Left lobe of liver (tissue), 2 donors: ENCODE measurements around the gene DDA1. TPM values are rescaled to one million over a fixed set of nuclear protein-coding genes. Genes with fewer than 3 reads are reported as not detected.

ENCODE experiments used
- ATAC-seq: fragments of 200-7000 bp; cut with Tn5 transposase; one replicate; pipeline ENCODE4 v1.9.1; 2020; ENCODE audit warnings: mild to moderate bottlenecking, moderate library complexity
- DNase-seq: peaks from one replicate; pipeline ENCODE4 v3.0.0-alpha.2; 2020; ENCODE audit warnings: low spot score
- total RNA-seq: library from RNA; stranded (reverse); gene quantifications from one replicate; pipeline ENCODE4 v1.2.1, GENCODE V29; 2021
- donor health status: DM: no; HTN: no; CAD: no; lungs with moderate emphysema.
- donor health status: DM: no; HTN: yes; CAD: no.

The DDA1 gene
- total RNA-seq, 1 donor from 2014 or later, result 10.9 TPM

DNA sequence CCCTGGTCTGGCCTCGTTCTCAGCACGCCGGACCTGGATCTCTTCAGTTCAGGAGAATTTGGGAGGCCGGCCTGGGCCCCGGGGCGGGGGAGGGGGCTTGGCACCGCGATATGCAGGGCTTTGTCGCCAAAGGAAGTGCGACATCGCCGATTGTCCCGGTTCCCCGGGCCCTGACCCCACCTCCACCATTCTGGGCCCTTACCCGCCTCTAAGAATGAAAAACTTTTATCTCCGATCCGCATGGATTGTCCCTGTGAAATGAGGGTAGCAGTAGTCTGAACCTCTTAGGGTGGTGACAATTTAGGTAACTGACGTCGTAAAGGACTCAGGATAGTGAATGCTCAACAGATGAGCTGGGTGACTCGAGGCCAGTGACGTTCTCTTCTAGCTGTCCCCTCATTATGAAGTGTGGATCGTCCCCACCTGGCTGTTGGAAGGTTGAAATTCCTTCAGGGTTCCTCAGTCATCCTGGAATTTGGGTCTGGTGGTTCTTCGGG, 650 bp downstream of the DDA1 start:
- ATAC-seq, result no peak
- no peak for DNase-seq

DNA sequence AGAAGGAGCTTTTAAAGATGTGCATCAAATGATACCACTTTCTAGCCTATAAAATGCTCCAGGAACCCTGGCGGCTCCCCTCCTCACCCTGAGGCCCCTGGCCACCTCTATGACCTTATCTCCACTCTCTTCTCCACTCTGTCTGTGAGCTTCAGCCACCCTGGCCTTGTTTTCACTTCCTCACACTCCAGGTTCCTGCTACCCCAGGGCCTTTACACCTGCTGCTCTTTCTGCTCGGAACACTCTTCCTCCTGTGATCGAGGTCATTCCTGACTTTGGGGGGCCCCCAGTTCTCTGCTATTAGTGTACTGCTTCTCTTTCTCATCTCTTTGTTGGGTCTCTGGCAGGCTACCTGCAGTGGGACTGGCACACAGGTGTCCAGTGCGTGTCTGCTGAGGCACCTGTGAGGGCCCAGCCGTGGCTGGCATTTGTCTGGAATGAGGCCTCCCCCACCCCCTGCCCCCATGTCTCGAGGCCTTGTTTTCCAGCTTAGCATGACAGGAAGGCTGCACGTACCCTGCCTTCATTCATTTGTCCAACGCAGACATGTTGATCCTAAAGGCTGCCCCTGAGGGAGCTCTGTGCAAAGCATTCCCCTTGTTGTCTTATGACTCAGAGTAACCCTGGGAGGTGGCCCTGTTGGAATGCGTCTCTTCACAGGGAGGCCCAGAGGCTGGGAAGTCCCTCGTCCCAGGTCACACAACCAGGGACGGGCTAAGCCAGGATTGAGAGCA, 2.3 kb downstream of the DDA1 start:
- ATAC-seq (no peak), DNase-seq (no peak)

DNA sequence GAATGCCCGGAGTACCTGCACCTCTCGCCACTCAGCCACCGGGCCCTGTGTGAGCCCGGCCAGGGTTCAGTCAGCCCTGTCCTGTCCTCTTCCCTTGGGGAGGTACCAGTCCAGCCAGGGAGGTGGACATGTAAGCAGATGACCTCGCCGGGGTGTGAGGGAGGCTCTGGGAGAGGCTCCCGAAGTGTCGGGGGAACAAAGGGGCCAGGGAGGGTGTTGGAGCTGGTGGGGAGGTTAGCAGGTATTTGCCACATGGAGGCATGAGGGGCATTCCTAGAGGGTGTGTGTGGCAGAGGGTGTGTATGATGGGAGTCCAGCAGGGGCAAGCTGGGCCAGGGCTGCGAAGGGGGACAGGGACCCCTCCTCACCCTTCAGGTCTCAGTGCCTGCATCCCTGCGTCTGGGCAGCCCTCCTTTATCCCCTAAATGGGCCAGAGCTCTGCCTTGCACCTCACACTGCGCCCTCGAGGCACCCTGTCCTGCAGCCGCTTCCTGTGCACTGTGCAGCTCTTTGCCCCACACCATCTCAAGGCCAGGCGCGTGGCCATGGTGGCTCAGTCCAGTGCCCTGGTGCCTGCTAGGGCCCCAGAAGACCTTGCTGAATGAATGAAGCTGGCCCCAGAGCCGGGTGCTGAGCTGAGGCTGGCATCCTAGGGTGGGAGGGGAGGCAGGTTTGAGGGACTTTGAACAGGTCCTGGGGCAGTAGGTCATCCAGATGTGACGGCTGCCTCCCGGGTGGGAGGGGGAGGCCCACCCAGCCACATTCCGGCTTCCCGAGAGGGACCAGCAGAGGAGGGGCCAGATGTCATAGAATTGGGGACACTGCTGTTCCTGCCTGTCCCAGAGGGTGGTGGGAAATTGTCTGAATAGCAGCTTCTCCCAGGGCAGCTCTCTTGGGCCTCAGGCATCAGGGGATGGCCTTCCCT, 3.1 kb downstream of the DDA1 start:
- DNase-seq (no peak), ATAC-seq (no peak)

DNA sequence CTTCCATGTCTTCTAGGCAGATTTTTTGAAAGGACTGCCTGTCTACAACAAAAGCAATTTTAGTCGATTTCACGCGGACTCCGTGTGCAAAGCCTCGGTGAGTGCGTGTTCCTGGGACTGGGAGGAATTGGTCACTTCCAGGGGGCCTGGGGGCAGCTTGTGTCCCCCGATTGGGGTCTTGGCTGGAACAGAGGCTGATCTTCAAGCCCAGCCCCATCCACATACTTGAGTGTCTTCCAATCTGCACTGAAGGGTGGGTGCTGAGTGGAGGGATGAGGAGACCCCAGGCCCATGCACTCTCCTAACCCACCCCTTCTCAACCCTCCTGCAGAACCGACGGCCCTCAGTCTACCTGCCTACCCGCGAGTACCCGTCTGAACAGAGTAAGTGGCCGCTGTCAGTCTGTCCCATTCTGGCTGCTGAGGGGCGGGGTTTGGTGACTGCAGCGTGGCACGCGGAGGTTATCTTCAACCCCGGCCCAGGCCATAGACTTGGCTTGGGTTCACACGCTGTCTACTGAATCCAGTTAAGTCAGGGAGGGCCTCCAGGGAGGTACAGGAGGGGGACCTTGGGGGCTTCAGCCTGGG, 4.7 kb downstream of the DDA1 start:
- ATAC-seq (no peak), DNase-seq (no peak)

DNA sequence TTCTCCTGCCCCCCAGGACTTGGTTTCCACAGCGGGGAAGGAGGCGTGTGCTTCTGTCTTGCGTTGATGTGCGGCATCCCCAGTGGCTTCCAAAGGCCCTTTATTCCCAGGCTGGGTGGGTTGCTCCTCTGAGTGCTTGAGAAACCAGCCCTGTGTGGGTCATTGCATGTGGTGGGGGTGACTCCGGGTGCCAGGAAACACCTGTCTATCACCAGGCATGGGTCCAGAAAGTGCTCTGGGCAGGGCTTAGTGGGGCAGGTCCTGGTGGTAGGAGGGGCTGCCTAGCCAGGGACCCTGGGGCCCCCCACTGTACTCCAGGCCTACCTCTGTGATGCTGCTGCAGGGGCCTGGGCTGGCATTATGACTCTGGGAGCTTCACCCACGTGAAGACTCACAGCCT, 9.6 kb downstream of the DDA1 start:
- DNase-seq (no peak), ATAC-seq (no peak)

DNA sequence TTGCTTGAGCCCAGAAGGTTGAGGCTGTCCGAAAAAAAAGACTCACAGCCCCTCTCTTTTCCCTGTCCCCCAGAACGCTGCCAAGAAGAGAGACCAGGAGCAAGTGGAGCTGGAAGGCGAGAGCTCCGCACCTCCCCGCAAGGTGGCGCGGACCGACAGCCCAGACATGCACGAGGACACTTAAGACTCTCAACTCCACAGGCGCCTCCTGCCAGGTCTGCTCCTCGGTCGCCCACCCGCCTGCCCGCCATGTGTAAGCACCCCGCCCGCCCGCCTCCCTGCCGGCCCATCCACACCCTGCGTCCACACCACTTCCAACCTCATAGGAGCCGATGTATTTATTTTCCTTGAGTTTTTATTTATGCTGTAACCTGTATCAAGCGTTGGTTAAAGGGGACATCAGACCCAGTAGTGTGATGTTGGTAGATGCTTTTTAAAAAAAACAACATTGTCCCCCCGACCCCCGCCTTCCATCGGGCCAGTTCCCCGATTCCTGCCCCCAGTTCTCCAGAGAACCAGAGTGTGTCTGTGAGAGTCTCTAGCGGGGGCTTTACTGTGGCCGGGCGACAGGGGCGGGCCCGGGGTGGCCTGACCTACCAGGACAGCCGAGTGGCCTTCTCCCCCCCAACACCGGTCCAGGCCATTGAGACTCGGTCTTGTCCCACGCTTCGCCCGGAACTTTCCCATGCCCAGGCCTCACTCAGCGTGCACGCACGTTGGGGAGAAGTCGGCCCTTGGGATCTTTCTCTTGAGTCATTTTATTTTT, 10.3 kb downstream of the DDA1 start:
- ATAC-seq (no peak), DNase-seq (no peak)

DNA sequence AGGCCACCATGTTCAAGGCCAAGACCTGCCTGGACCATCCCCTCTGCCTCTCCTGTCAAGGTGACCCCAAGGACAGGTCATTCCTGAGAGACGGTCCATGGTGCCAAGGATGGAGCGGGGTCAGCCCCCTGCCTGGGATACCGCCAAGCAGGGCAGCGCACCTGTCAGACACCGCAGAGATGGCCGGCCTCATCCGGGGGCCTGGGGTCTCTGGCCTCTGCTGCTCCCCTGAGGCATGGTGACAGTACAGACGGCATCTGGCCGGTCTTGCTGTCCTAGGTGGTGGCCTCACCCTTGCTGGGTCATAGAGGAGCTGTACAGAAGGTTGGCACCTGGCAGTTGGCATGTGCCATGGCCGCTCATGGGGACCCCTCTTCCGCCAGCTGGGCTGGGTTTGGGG, 11.1 kb downstream of the DDA1 start:
- ATAC-seq, result no peak
- no peak for DNase-seq

DNA sequence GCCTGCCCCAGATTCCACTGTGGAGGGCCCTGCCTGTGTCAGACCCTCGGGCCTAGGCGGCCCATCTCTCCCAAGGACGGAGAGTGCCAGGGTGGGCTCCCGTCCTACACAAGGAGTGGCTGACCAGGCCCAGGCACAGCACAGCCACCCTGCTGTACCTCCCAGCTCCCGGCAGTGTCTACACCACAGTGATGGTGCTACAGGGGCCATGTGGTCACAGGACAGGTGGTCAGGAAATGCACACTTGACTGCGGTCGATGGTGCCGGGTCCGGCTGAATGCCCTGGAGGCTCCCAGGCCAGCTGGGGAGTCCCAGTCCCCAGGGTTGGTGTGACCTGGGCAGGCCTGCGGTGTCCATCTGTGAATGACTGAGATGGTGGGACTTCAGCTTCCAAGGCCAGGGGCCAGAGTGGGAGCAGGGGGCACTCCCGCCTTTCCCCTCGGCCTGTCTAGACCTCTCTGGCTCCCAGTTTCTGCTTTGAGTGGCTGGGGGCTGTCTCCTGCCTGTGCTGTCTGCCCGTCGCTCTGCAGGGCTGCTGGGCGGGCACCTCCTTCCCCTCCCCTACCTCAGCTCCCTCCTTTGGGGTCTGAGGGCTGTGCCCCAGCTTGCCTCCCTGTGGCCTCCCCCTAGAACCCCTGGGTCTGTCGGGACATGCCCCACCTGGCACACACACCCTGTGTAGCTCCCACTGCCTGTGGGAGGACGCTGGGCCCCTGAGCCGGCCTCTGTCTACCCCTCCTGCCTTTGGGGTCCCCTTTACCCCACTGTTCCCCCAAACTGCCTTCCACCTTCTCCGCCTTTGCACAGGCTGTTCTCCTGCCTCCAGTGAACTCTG, 12.5 kb downstream of the DDA1 start:
- ATAC-seq, result no peak
- no peak for DNase-seq

DNA sequence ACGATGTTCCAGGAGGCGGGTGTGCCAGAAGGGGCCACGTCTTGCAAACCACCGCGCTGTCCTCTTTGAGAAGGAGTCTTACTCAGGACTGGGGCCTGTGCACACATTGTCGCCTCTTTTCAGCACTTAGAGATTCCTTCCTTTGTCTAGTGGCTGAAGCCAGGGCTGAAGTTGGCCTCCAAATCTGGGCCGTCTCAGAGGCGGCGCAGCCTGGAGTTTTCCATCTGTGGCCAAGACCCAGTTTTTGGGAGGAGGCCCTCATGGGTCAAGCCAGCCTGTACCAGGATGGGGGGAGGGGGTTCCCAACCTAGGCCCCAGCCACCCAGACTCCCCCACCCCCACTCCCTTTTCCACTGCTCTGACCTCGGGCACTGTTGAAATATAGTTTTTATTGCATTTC, 13.5 kb downstream of the DDA1 start:
- no peak for DNase-seq
- ATAC-seq, result no peak

DNA sequence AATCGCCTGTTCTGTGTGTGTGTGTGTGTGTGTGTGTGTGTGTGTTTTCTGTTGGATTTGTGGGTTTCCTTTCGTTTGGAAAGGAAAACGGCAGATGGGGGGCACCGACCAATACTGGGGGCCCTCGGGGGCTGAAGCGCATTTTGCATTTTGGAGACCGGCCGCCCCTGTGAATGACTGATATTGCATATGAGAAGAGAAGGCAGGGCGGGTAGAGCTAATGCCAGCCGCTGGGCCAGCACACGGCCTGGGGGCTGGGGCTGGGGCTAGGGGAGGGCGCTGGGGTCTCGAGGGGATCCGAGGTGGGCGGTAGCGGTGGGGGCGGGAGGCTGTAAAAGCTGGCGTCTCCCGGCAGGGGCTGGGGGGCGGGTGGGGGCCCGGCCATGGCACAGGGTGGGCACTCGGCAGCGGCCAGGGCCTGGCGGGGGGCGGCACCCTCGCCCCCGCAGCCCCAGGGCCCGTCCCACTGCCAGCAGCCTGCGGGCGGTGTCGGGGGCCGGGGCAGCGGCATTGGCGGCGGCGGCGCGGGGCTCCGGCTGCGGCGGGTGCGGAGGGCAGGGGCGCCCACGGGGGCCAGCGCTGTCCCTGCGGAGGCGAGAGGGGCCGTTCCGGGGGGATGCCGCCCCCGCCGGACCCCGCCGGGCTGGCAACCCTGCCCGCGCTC, 14.1 kb downstream of the DDA1 start:
- ATAC-seq, result no peak
- DNase-seq, result no peak

DNA sequence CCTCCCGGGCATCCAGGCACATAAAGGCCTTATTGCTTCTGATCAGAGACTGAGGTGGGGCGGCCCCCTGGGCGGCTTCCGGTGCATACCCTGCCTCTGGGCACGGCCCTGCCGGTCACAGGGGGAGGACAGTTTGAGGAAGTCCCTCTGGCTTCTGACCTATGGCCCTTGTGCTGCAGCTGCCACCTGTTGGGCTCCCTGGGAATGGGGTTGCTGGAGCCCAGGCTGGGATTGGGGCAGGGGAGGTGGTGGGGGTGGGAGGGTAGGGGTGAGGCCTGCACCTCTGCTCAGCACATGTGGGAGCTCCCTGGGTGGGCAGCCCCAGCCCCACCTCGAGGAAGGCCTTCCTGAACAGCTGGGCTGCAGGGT, 14.6 kb downstream of the DDA1 start:
- DNase-seq (no peak), ATAC-seq (no peak)

DNA sequence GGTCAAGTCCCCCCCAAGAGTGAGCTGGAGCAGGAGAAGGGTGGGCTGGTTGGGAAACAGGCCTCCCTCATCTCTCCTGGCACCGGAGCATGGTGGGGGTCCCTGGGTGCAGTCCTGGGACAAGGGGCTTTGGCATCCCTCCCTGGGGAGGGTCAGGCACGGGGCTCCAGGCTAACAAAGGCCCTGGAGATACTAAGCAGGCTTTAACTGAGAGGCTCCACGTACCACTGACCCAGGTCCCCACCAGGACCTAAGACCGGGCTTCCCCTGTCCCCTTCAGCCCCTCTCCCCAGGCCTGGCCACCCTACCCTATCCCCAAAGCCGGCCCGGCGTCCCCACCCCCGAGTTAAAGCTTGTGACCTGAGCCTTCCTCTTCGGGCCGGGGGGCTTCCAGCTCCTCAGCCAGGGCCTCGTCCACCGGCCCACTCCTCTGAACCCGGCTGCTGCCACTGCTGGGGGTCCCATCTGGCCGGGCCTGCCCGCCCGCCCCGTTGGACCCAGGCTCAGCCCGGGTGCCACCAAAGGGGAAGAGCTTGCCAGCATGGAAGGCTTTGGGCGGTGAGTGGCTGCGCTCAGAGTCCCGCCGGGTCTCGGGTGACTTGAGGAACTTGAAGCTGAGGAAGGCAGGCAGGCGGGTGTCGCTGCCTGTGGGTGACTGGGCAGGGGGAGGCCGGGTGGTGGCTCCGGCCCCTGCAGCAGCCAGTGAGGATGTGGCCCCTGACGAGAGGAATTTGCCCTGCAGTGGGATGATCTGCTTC, 15.2 kb downstream of the DDA1 start:
- DNase-seq, result no peak
- ATAC-seq, result no peak

DNA sequence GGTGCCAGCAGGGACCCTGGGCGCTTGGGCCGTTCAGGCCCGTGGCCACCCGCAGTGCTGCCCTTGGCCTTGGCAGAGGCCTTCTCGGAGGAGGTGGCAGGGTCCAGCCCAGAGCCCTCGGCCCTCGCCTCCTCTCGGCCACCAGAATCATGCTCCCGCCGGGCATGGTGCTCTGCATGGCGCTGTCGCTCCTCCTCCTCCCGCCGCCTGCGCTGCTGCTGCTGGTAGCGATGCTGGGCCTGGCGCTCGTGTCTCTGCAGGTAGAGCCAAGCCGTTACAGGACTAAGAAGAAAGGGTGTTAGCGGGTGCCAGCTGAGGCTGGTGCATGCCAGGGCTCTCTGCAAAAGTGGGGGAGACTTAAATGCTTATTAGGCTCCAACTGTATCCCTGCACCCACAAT, 15.8 kb downstream of the DDA1 start:
- ATAC-seq (no peak), DNase-seq (no peak)

DNA sequence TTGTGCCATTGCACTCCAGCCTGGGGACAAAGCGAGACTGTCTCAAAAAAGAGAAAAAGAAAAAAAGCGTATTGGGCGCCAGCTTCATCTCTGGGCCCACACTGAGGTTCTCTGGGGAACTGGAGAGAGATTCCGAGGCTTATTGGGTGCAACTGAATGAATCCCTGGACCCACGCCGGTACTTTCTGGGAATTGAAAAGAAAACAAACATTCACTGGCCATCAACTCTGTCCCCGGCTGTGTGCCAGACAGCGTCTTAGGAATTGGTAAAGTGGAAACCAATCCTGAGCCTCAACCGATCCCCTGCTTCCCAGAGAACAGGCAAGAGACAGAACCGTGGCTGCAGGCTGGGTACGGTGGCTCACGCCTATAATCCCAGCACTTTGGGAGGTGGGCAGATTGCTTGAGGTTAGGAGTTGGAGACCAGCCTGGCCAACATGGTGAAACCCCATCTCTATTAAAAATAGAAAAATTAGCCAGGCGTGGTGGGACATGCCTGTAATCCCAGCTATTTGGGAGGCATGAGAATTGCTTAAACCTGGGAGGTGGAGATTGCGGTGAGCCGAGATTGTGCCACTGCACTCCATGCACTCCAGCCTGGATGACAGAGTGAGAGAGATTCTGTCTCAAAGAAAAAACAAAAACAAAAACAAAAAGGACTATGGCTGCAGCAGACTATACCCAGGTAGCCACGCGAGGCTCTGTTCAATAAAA, 16.7 kb downstream of the DDA1 start:
- ATAC-seq, result peak; percentile 66
- DNase-seq, result peak; percentile 76

DNA sequence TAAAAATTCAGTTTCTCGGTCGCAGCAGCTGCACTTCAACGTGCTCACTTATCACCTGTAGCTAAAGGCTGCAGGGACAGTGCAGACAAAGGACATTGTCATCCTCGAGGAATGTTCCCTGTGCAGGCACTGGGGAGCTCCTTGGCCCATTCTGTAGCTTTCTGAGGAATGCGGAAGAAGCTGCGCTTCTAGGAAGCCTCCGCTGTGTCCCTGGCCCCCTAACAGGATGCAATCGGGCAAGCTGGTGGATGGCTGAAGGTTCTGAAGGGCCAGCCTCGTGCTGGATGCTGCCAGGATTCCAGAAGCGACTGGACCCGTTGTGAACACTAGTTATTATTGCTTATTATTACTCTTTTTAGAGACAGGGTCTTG, 17.2 kb downstream of the DDA1 start:
- no peak for ATAC-seq
- no peak for DNase-seq

DNA sequence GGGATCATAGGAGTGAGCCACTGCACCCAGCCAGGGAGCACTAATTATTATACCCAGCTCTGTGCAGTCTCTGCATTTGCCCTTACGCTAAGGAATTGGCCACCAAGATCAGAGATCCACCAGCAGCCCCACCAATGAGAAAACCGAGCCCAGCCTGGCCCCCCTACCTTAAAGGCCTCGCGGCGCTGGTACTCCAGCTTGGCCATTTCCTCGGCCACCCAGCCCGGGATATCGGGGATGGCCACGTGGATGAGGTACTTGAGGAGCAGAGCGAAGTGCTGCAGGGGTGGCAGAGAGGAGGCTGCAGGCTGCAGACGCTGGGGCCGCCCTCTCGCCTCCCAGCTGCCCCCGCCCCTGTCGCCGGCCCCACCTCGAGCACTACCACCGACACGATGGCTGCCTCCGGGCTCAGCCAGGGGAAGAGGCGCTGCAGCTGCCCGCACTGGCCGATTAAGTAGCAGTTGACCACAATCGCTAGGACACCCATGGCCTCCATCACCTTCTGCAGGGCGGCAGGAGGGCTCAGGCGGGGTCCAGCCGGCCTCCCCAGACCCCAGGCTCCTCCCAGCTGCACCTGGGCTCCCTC, 17.8 kb downstream of the DDA1 start:
- ATAC-seq, result no peak
- DNase-seq, result no peak

DNA sequence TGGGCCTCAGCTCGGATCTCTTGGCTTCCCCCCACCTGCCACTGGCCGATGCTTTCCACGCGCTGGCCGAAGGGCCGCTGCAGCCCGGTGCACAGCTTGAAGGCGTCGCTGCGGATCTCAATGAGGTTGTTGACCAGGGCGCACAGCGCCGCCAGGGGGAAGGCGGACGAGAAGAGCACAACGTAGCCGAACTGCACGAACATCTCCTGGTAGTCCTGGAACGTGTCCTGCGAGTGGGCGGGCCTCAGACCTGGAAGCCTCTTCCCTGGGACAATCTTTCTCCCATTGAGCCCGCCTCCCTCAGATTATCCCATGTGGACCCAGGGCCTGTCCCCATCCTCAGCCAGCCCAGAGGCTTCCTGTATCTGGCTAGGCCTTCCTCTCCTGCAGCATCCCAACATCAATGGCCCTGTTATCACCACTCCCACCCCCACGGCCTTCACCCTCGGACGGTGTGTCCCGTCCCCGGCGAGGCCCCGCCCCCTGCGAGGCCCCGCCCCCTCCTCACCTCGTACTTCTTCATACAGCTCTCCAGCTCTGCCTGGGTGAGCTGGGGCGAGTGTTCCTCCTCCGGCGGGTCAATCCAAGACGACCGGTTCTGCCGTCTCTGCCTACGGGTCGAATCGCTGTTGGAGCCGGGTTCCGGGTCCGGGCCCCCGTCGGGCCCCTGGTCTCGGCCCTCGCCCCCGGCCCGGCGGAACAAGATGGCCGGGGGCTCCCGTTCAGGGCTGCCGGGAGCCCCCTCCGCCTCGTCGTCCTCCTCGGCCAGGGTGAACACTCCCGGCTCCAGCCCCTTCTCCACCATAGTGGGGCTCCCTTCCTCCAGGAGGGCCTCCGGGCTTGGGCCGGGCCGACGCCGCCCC, 18.5 kb downstream of the DDA1 start:
- ATAC-seq, result peak; percentile 68
- no peak for DNase-seq
